Measurements from ENCODE around the gene CHN2. TPM values are rescaled to one million over a fixed set of nuclear protein-coding genes. Genes with fewer than 3 reads are reported as not detected.

CHN2 gene
- total RNA-seq, 2 donors from 2014 or later, result 0.91 to 1.2 TPM

DNA sequence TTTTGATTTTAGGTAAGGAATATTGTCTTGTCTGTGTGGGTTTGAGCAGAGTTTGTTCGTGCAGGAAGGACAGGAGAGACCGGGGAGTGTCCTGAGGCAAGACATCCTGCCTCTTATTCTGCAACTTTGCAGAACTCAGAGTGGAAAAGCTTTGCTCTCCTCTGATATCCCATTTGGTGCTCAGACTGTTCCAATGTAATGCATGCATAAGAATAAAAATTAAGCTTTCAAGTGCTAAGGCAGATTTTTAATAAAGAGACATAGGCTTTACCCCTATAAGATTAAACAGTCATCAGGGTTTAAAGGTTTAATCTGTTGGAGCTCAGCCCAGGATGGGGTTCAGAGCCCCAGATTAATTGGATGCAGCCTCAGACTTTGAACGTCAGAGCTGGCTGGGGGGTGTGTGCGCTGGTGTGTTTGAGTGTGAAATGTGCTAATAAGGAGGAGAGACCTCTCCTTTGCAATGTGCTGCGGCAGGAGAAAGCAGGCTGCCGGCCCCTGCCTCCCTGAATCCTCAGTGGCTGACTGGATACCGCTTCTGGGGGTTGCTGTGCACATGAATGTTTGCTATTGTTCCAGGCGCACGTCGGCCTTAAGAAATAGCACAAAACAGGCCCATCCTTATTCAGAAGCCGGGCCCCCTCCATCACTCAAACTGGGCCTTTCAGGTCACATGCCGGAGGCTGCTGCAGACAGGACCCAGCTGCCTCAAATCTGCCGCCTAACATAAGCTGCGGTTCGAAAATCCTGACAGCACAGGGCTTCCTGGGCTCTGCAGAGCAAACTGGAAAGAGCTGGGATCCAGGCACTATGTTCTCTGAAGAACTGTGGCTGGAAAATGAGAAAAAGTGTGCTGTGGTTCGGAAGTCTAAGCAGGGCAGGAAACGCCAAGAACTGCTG is 285.0 kb downstream of the CHN2 start:
- Mint-ChIP-seq H3K9me3 (no peaks in the 10 kb centered on the region), H3K4me1 (ENCODE audit: low read depth) (no peaks in the 10 kb centered on the region), H3K4me3 (no peak overlapping the region), H3K27ac (no peak overlapping the region), H3K27me3 (ENCODE audit: low read depth) (no peaks in the 10 kb centered on the region), H3K36me3 (ENCODE audit: insufficient read depth in 2 of 2) (no peaks in the 10 kb centered on the region)
- DNase-seq (no peak), ATAC-seq (replicated peaks in 1 of 2) (no peak)

DNA sequence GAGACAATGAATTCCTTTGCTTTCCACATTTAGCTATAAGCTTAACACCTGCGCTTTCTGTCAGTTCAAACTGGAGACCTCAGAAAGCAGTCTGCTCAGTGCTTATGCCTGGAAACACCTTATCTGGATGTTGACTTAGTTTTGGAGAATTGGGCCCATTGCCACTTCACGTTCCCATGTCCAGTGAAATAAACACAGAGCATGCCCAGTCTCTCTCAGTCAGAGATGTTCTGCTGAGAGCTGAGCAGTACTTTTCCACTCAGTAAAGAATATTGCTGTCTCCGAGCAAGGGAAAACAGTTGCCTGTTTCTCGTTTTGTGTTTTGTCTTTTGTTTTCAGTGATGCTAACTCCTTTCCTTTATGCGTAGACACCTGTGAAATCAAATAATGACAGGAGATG is 285.9 kb downstream of the CHN2 start:
- H3K36me3 Mint-ChIP-seq (ENCODE audit: insufficient read depth in 2 of 2), result no peaks in the 10 kb centered on the region
- no peaks in the 10 kb centered on the region for H3K27me3 Mint-ChIP-seq (ENCODE audit: low read depth)
- DNase-seq, result no peak
- H3K9me3 Mint-ChIP-seq, result no peaks in the 10 kb centered on the region
- H3K27ac Mint-ChIP-seq, result no peak overlapping the region
- H3K4me3 Mint-ChIP-seq, result no peak overlapping the region
- no peaks in the 10 kb centered on the region for H3K4me1 Mint-ChIP-seq (ENCODE audit: low read depth)
- no peak for ATAC-seq (replicated peaks in 1 of 2)

GRCh38 chr7:29480934-29481651 is 286.5 kb downstream of the CHN2 start:
- no peak for DNase-seq
- Mint-ChIP-seq H3K27ac (no peak overlapping the region), H3K4me3 (no peak overlapping the region), H3K4me1 (ENCODE audit: low read depth) (no peaks in the 10 kb centered on the region), H3K27me3 (ENCODE audit: low read depth) (no peaks in the 10 kb centered on the region), H3K36me3 (ENCODE audit: insufficient read depth in 2 of 2) (no peaks in the 10 kb centered on the region), H3K9me3 (no peaks in the 10 kb centered on the region)
- no peak for ATAC-seq (replicated peaks in 1 of 2)

GRCh38 chr7:29482056-29482455 is 287.5 kb downstream of the CHN2 start:
- DNase-seq (no peak), ATAC-seq (replicated peaks in 1 of 2) (no peak)
- Mint-ChIP-seq H3K27ac (no peak overlapping the region), H3K27me3 (ENCODE audit: low read depth) (no peaks in the 10 kb centered on the region), H3K4me1 (ENCODE audit: low read depth) (no peaks in the 10 kb centered on the region), H3K9me3 (no peaks in the 10 kb centered on the region), H3K36me3 (ENCODE audit: insufficient read depth in 2 of 2) (no peaks in the 10 kb centered on the region), H3K4me3 (no peak overlapping the region)

DNA sequence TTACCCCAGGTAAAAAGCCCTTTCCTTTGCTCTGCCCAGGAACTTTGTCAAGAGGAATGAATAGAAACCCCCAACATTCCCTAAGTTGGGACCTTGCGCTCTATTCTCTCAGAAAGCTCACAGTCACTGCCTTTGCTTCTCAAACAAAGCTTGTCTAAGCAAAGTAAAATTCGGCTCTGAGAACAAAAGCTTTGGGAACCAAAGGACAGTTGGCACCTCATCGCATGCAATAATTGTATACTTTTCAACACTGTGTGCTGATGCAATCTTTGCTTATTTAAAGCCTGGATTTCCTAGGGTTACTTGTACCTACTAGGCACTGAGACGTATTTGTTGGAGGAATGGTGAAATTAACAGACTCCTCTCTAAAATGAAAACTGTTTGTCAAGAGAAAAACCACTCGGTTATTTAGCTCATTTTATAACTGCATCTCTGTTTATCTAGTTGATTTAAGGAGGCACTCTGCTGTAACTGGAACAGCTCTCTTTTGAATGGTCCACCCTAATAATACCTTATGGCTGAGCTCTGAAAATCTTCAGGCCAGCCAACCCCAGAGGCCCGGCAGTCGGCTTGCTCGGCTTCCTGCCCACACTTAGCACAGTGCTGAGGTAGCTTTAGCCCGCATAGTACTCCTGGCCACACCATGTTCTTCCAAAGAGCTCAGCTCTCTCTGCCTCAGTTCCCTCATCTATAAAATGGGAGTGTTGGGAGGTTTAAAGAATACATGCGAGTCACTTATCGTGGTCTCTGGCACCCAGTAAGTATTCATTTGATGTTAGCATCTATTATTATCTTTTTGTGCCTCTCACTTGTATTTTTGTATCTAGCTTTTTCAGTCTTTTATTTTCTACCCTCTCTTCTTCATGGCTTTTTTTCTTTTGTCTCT is 288.9 kb downstream of the CHN2 start:
- no peaks in the 10 kb centered on the region for H3K36me3 Mint-ChIP-seq (ENCODE audit: insufficient read depth in 2 of 2)
- H3K4me1 Mint-ChIP-seq (ENCODE audit: low read depth), result no peaks in the 10 kb centered on the region
- no peak overlapping the region for H3K4me3 Mint-ChIP-seq
- H3K27ac Mint-ChIP-seq, result no peak overlapping the region
- H3K9me3 Mint-ChIP-seq, result no peaks in the 10 kb centered on the region
- no peak for DNase-seq
- no peak for ATAC-seq (replicated peaks in 1 of 2)
- no peaks in the 10 kb centered on the region for H3K27me3 Mint-ChIP-seq (ENCODE audit: low read depth)

DNA sequence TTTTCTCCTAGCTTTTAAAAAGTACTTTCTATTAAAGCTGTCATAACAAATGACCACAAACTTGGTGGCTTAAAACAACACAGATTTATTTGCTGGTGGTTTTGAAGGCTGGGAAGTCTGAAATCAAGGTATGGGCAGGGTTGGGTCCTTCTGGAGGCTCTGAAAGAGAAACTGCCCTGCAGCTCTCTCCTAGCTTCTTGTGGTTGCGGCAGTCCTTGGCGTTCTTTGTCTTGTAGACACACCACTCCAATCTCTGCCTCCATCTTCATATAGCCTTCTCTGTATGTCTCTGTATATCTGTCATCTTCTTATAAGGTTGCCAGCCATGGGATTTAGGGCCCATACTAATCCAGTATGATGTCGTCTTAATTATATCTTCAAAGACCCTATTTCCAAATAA is 289.7 kb downstream of the CHN2 start:
- DNase-seq (no peak), ATAC-seq (replicated peaks in 1 of 2) (no peak)
- H3K27ac Mint-ChIP-seq, result no peak overlapping the region
- H3K9me3 Mint-ChIP-seq, result no peaks in the 10 kb centered on the region
- H3K36me3 Mint-ChIP-seq (ENCODE audit: insufficient read depth in 2 of 2), result no peaks in the 10 kb centered on the region
- no peak overlapping the region for H3K4me3 Mint-ChIP-seq
- H3K4me1 Mint-ChIP-seq (ENCODE audit: low read depth), result no peaks in the 10 kb centered on the region
- no peaks in the 10 kb centered on the region for H3K27me3 Mint-ChIP-seq (ENCODE audit: low read depth)

- Mint-ChIP-seq H3K27ac (no peak overlapping the region), H3K27me3 (ENCODE audit: low read depth) (no peaks in the 10 kb centered on the region), H3K9me3 (no peaks in the 10 kb centered on the region), H3K36me3 (ENCODE audit: insufficient read depth in 2 of 2) (no peaks in the 10 kb centered on the region), H3K4me1 (ENCODE audit: low read depth) (no peaks in the 10 kb centered on the region), H3K4me3 (no peak overlapping the region)
- no peak for DNase-seq
- ATAC-seq (replicated peaks in 1 of 2), result no peak
Observed at GRCh38 chr7:29485339-29486190, 291.0 kb downstream of the CHN2 start.

- ATAC-seq (replicated peaks in 1 of 2), result no peak
- H3K4me1 Mint-ChIP-seq (ENCODE audit: low read depth), result no peaks in the 10 kb centered on the region
- H3K36me3 Mint-ChIP-seq (ENCODE audit: insufficient read depth in 2 of 2), result no peaks in the 10 kb centered on the region
- H3K4me3 Mint-ChIP-seq, result no peak overlapping the region
- DNase-seq, result no peak
- no peaks in the 10 kb centered on the region for H3K27me3 Mint-ChIP-seq (ENCODE audit: low read depth)
- H3K9me3 Mint-ChIP-seq, result no peaks in the 10 kb centered on the region
- H3K27ac Mint-ChIP-seq, result no peak overlapping the region
Observed at GRCh38 chr7:29486191-29486700, 291.7 kb downstream of the CHN2 start.

DNA sequence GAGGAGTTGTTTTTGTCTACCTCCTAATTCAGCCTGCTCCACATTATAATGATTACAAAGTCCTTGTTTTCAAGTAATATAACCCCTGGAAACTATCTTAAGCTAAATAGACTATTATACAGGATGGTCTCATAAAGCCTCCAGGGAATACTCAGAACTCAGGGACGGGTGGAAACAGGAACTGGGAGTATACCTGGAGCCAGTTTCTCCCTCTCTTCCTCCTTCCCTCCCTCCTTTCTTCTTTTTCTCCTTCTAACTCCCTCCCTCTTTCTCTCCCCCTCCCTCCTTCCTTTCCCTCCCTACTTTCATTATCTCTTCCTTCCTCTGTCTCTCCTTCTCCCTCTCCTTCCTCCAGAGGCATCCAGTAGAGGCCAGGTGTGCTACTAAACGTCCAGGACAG is 292.8 kb downstream of the CHN2 start:
- no peak overlapping the region for H3K4me3 Mint-ChIP-seq
- no peaks in the 10 kb centered on the region for H3K27me3 Mint-ChIP-seq (ENCODE audit: low read depth)
- no peaks in the 10 kb centered on the region for H3K9me3 Mint-ChIP-seq
- ATAC-seq (replicated peaks in 1 of 2) (no peak), DNase-seq (no peak)
- H3K36me3 Mint-ChIP-seq (ENCODE audit: insufficient read depth in 2 of 2), result no peaks in the 10 kb centered on the region
- no peak overlapping the region for H3K27ac Mint-ChIP-seq
- no peaks in the 10 kb centered on the region for H3K4me1 Mint-ChIP-seq (ENCODE audit: low read depth)

DNA sequence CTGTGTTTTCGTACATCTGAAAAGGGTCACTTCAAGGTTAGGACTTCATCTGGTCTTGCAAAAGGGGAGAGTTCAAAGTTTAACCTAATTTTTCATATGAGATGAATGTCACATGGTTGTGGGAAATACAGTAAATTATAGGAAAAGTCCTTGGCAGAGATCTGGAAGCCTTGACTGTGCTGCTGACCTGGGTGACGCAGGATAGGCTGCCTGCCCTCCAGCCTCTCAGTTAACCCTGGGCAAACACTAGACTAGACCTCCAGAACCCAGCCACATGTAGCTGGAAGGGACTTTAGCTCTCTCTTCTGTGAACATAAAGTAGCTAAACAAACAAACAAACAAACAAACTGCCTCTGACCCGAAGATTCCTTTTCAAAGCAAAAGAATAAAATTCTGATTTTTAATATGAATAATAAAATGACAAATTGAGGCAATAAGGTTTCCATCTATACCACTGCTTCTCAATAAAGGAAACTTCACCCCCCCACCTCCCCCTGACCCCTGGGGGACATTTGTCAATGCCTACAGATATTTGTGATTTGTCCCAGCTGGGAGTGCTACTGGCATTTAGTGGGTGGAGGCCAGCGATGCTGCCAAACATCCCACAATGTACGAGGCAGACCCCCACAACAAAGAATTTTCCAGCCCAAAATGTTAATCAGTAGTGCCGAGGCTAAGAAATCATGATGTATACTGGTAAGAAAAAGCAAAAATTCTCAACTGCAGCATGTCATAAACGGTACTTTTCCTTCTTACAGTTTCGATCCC is 293.8 kb downstream of the CHN2 start:
- Mint-ChIP-seq H3K27me3 (ENCODE audit: low read depth) (no peaks in the 10 kb centered on the region), H3K4me1 (ENCODE audit: low read depth) (no peaks in the 10 kb centered on the region), H3K9me3 (no peaks in the 10 kb centered on the region), H3K36me3 (ENCODE audit: insufficient read depth in 2 of 2) (no peaks in the 10 kb centered on the region), H3K27ac (no peak overlapping the region), H3K4me3 (no peak overlapping the region)
- ATAC-seq (replicated peaks in 1 of 2), result no peak
- DNase-seq, result no peak

DNA sequence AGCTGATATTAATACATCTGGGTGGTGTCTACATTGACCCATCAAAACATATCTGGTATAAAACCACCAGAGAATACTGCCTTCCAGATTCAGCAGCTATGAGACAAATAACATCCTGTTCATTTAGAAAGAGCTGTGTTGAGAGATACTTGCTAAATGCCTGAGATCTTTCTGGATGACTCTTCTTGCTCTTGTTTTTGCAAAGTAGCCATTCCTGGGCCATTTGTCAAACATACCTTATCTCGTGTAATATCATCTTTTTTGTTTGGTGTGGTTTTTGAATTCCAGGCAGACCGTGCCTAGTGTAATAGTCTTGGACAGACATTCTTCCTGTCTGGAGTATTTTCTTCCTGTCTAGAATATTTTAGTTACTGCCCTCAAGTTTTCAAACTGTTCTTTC is 294.4 kb downstream of the CHN2 start:
- DNase-seq (no peak), ATAC-seq (replicated peaks in 1 of 2) (no peak)
- H3K27ac Mint-ChIP-seq, result no peak overlapping the region
- no peaks in the 10 kb centered on the region for H3K4me1 Mint-ChIP-seq (ENCODE audit: low read depth)
- no peaks in the 10 kb centered on the region for H3K9me3 Mint-ChIP-seq
- no peaks in the 10 kb centered on the region for H3K27me3 Mint-ChIP-seq (ENCODE audit: low read depth)
- no peak overlapping the region for H3K4me3 Mint-ChIP-seq
- no peaks in the 10 kb centered on the region for H3K36me3 Mint-ChIP-seq (ENCODE audit: insufficient read depth in 2 of 2)
